A549 (cell line): Measurements from ENCODE around the gene TNP2. TPM values are rescaled to one million over a fixed set of nuclear protein-coding genes. Genes with fewer than 3 reads are reported as not detected.

Experiments used
- ATAC-seq, 2 experiments: fragments of 200-7000 bp in 1 of 2; fragments of >200 bp in 1 of 2; cut with Nextera tagmentation in 1 of 2; cut with Tn5 transposase in 1 of 2; 3 replicates each; pipeline versions ENCODE4 v1.8.0 to v1.9.1; 2018 to 2020; ENCODE audit warnings: mild to moderate bottlenecking in 1 of 2, moderate library complexity in 1 of 2
- CTCF ChIA-PET: fragments of 300-600 bp; sonication (Branson Sonifier 250); formaldehyde crosslinking; extraction: SDS; loops from one replicate; lab custom pipeline; 2021; ENCODE audit warnings: antibody characterized with exemption, inconsistent platforms; lab: Yijun Ruan, JAX
- POLR2A ChIA-PET: fragments of 350-600 bp; formaldehyde crosslinking; extraction: SDS; loops from one replicate; lab custom pipeline; 2021; ENCODE audit warnings: antibody characterized with exemption, inconsistent platforms; lab: Yijun Ruan, JAX
- DNase-seq, 2 experiments: peaks; one replicate each; pipeline versions ENCODE4 v3.0.0 to v3.0.0-alpha.2; 2011 to 2016; ENCODE audit warnings: low read depth in 1 of 2, low spot score in 1 of 2
- FAIRE-seq: peaks from 2 replicates; lab custom pipeline; 2011; peaks lifted over from hg19 to GRCh38; lab: Jason Lieb, UNC
- H3K27ac ChIP-seq, 2 experiments: fragments of >200 bp; sonication (Bioruptor Twin); formaldehyde crosslinking; 3 replicates each; pipeline ENCODE4 v1.5.1; 2016 to 2017
- H3K4me1 ChIP-seq: fragments of >200 bp; sonication (Bioruptor Twin); formaldehyde crosslinking; 3 replicates; pipeline ENCODE4 v1.6.1; 2016
- H3K4me2 ChIP-seq: fragments of >200 bp; sonication (Bioruptor Twin); formaldehyde crosslinking; 3 replicates; pipeline ENCODE4 v1.6.1; 2016
- H3K4me3 ChIP-seq: fragments of >200 bp; sonication (Bioruptor Twin); formaldehyde crosslinking; 3 replicates; pipeline ENCODE4 v1.5.1; 2016
- H3K9me3 ChIP-seq: fragments of >200 bp; sonication (Bioruptor Twin); formaldehyde crosslinking; 3 replicates; pipeline ENCODE4 v1.6.1; 2016
- BHLHE40 ChIP-seq: IDR thresholded peaks from 2 replicates; pipeline ENCODE4 v1.6.1; 2012; ENCODE audit warnings: low read depth, low read length, inconsistent platforms
- CBX2 ChIP-seq: fragments of 200-600 bp; sonication (generic); IDR thresholded peaks from 2 replicates; pipeline ENCODE4 v1.6.1; 2016; ENCODE audit warnings: low read depth, mild to moderate bottlenecking, borderline replicate concordance
- CBX8 ChIP-seq: fragments of 200-600 bp; sonication (generic); IDR thresholded peaks from 2 replicates; pipeline ENCODE4 v1.6.1; 2016
- CEBPB ChIP-seq, 2 experiments: fragments of >200 bp in 1 of 2; sonication (Bioruptor Twin) in 1 of 2; formaldehyde crosslinking in 1 of 2; IDR thresholded peaks; 2 replicates each; pipeline ENCODE4 v1.6.1; 2012 to 2016
- EHMT2 ChIP-seq: fragments of 200-600 bp; sonication (generic); IDR thresholded peaks from 2 replicates; pipeline ENCODE4 v1.6.1; 2016; ENCODE audit warnings: antibody characterized with exemption, low read depth, mild to moderate bottlenecking, moderate library complexity
- FOSL2 ChIP-seq, 2 experiments: fragments of 450-650 bp in 1 of 2; fragments of >200 bp in 1 of 2; sonication (Bioruptor Twin) in 1 of 2; formaldehyde crosslinking; IDR thresholded peaks; 2 replicates each; pipeline versions ENCODE4 v1.5.0 to v1.6.1; 2016 to 2020; ENCODE audit warnings: mild to moderate bottlenecking in 1 of 2, moderate library complexity in 1 of 2
- FOXS1 ChIP-seq: fragments of 250-450 bp; sonication (Bioruptor Pico); IDR thresholded peaks from 2 replicates; pipeline ENCODE4 v1.5.0; 2020; ENCODE audit warnings: mild to moderate bottlenecking, moderate library complexity
- HDAC2 ChIP-seq: fragments of 200-600 bp; sonication (generic); IDR thresholded peaks from 2 replicates; pipeline ENCODE4 v1.6.1; 2016
- HOXB13 ChIP-seq: fragments of 250-450 bp; sonication (Bioruptor Pico); IDR thresholded peaks from 2 replicates; pipeline ENCODE4 v1.5.0; 2020; ENCODE audit warnings: low read depth, mild to moderate bottlenecking, moderate library complexity
- HOXB5 ChIP-seq: fragments of 250-450 bp; sonication (Bioruptor Pico); IDR thresholded peaks from 2 replicates; pipeline ENCODE4 v1.5.0; 2020; ENCODE audit warnings: mild to moderate bottlenecking, moderate library complexity
- JUN ChIP-seq, 2 experiments: fragments of >200 bp; sonication (Bioruptor Twin); formaldehyde crosslinking; IDR thresholded peaks; 2 replicates in 1 of 2; 3 replicates in 1 of 2; pipeline ENCODE4 v1.6.1; 2016 to 2017
- JUNB ChIP-seq: fragments of >200 bp; sonication (Bioruptor Twin); formaldehyde crosslinking; IDR thresholded peaks from 2 replicates; pipeline ENCODE4 v1.6.1; 2016
- KDM5A ChIP-seq: fragments of 200-600 bp; sonication (generic); IDR thresholded peaks from 2 replicates; pipeline ENCODE4 v1.6.1; 2016; ENCODE audit warnings: antibody characterized with exemption, mild to moderate bottlenecking
- NFE2L2 ChIP-seq: fragments of 150-350 bp; conservative IDR thresholded peaks from 2 replicates; pipeline ENCODE4 v1.6.1; 2014; ENCODE audit warnings: low read length
- PHF8 ChIP-seq: fragments of 200-600 bp; sonication (generic); IDR thresholded peaks from 2 replicates; pipeline ENCODE4 v1.6.1; 2016; ENCODE audit warnings: low read depth, mild to moderate bottlenecking, antibody characterized with exemption, moderate library complexity, borderline replicate concordance
- POLR2AphosphoS2 ChIP-seq: conservative IDR thresholded peaks from 2 replicates; pipeline ENCODE4 v1.6.1; 2012; ENCODE audit warnings: low read length, improper control_type of control experiment, inconsistent platforms
- RARB ChIP-seq: fragments of 250-450 bp; sonication (Bioruptor Pico); IDR thresholded peaks from 2 replicates; pipeline ENCODE4 v1.8.0; 2021; ENCODE audit warnings: mild to moderate bottlenecking, moderate library complexity
- RCOR1 ChIP-seq: fragments of 150-350 bp; IDR thresholded peaks from 2 replicates; pipeline ENCODE4 v1.6.1; 2014; ENCODE audit warnings: antibody characterized with exemption, low read length, low read depth
- RFX5 ChIP-seq: fragments of 450-650 bp; IDR thresholded peaks from 2 replicates; pipeline ENCODE4 v1.7.1; 2014; ENCODE audit warnings: antibody characterized with exemption, mild to moderate bottlenecking, moderate library complexity
- TFCP2L1 ChIP-seq: fragments of 250-450 bp; sonication (Bioruptor Pico); IDR thresholded peaks from 2 replicates; pipeline ENCODE4 v1.5.0; 2021; ENCODE audit warnings: mild to moderate bottlenecking
- TP53 ChIP-seq: fragments of 250-450 bp; sonication (Bioruptor Pico); IDR thresholded peaks from 2 replicates; pipeline ENCODE4 v1.5.0; 2021; ENCODE audit warnings: mild to moderate bottlenecking, moderate library complexity
- WGBS: methylation state at CpG from one replicate; pipeline ENCODE4 v1.1.6; 2017; ENCODE audit errors: missing lambda C conversion rate; 5-methylcytosine and 5-hydroxymethylcytosine counted together
- polyA plus RNA-seq, 4 experiments: library from polyadenylated mRNA; depleted of rRNA in 3 of 4; stranded (reverse); fragments of >200 nt; fragmentation: RNase III in 1 of 4; extraction: RNeasy Plus Mini Kit Qiagen cat#74134 plus additional on column Dnase treatment in 1 of 4; gene quantifications; 2 replicates in 3 of 4; 3 replicates in 1 of 4; pipeline ENCODE4 v1.2.3, GENCODE V29; 2011 to 2017
- TF ChIP-seq, protein P1 (sequence below): fragments of >200 bp; sonication (Bioruptor Twin); formaldehyde crosslinking; IDR thresholded peaks from 3 replicates; pipeline ENCODE4 v1.5.1; 2016
- TF ChIP-seq, protein P2 (sequence below): IDR thresholded peaks from 2 replicates; pipeline ENCODE4 v1.6.1; 2012
- TF ChIP-seq, protein P3 (sequence below): fragments of >200 bp; sonication (Bioruptor Twin); formaldehyde crosslinking; IDR thresholded peaks from 3 replicates; pipeline ENCODE4 v1.6.1; 2016
- TF ChIP-seq, protein P4 (sequence below): fragments of 450-650 bp; IDR thresholded peaks from 2 replicates; pipeline ENCODE4 v1.6.1; 2014; ENCODE audit warnings: antibody characterized with exemption
- TF ChIP-seq, protein P5 (sequence below): IDR thresholded peaks from 2 replicates; pipeline ENCODE4 v1.6.1; 2012

Gene TNP2
- polyA plus RNA-seq, 2 of the 4 experiments (the other 2 are of a cell fraction): not detected

DNA sequence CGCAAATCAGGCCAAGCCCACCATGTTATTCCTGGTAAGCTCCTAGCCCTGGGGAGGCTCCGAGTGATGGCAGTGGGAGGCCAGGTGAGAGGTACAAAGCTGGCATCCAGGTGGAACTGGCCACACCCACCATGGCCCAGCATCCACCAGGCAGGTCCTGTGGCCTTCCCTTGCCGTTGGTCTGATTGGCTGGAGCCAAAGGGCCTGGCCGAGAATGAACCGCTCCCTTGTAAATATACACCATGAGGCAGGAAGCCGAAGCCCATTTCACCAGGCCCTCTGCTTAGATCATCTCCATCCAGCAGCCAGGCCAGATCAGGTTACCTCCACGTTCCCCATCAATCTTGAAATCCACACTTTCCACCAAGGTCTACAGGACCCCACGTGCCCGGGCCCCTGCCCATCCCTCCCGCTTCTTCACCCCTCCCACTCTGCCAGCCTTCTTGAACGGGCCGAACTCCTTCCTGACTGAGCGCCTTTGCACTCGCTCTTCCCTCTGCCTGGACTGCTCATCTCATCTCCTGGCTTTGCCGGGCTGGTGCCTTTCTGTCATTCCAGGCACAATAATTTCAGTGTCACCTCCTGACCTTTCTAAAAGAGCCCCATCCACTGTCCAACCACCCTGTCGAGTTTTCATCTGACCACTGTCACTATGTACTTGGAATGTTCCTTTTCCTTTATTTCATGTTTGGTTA lies 18.9 kb downstream of the TNP2 start:
- H3K4me1 ChIP-seq: 0 out of 3 replicates have a peak, but pooled peaks cover 3% of the 10 kb centered on the region
- H3K4me2 ChIP-seq: no peak overlapping the region
- no peaks in the 10 kb centered on the region for H3K9me3 ChIP-seq
- TF ChIP-seq JUNB: no peak
- TF ChIP-seq RCOR1: no peak
- TF ChIP-seq PHF8: no peak
- TF ChIP-seq NFE2L2: no peak
- no peak for TF ChIP-seq FOSL2 (IDR thresholded peaks at IDR 0.05)
- TF ChIP-seq FOSL2 (CRISPR knock-in tag; IDR thresholded peaks at IDR 0.05): no peak
- TF ChIP-seq BHLHE40: no peak
- no peak for TF ChIP-seq HOXB5
- TF ChIP-seq, all 56 proteins: peak for 0
- CTCF ChIA-PET: interaction anchor here (1.0 to 12.3 kb wide), 2 partner anchors 283 to 286 kb away, joined by 4 to 364 read pairs; no protein-coding TSS in a partner anchor
- DNase-seq (no peak), FAIRE-seq (no peak), ATAC-seq (no peak)
- Histone ChIP-seq H3K4me3 (no peak overlapping the region), H3K27ac (no peak overlapping the region)
- WGBS: 74% methylated on average over 13 of the region's 16 CpGs
- POLR2A ChIA-PET: no interaction called here

DNA sequence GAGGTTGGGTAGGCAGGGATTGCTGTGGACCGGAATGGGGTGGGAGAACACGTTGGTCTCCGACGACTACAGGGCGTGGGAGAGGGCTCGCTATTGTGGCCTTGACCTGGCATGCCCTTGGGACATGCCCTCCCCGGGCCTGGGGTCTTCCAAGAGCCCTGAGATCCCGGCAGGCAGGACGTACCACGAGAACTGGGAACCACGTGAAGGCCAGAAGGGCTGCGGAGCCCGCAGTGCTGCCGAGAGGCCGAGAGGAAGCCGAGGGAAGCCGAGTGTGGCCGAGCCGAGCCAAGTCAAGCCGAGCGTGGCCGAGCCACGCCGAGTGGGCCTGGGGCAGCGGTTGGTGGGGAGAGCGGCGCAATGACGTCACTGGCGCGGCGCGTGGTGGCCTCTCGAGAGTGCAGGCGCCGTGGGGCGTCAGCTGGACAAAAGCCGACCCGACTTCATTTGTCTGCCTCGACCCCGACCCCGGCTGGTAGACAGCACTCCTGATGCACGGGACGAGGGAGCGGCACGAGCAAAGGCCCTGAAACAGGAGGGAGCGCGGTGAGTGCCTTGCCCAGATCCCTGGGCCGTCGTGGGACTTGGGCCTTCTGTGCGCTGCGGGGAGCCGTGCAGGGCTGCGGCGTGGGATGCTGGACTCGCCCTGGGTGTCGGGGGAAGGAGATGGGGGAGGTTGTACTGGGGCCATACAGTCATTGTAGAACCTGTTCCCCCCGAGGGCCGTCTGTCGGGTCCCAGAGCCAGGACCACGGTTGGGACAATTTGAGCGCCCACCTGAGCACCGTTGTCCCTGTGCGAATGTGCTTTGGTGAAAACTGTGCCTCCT lies 19.7 kb downstream of the TNP2 start:
- Histone ChIP-seq H3K4me2 (no peak overlapping the region), H3K27ac (no peak overlapping the region), H3K9me3 (no peaks in the 10 kb centered on the region), H3K4me1 (no peaks in the 10 kb centered on the region), H3K4me3 (no peak overlapping the region)
- FAIRE-seq (no peak), ATAC-seq (no peak), DNase-seq (no peak)
- CTCF ChIA-PET: interaction anchor here (1.0 kb wide), 1 partner anchor 285 kb away, joined by 4 read pairs; no protein-coding TSS in a partner anchor
- 84% methylated on average over 60 of the region's 63 CpGs for WGBS
- POLR2A ChIA-PET: no interaction called here
- TF ChIP-seq POLR2AphosphoS2: no peak
- TF ChIP-seq RARB: no peak
- TF ChIP-seq TFCP2L1 (CRISPR knock-in tag): no peak
- no peak for TF ChIP-seq HOXB13
- TF ChIP-seq HDAC2: no peak
- TF ChIP-seq, protein P1, sequence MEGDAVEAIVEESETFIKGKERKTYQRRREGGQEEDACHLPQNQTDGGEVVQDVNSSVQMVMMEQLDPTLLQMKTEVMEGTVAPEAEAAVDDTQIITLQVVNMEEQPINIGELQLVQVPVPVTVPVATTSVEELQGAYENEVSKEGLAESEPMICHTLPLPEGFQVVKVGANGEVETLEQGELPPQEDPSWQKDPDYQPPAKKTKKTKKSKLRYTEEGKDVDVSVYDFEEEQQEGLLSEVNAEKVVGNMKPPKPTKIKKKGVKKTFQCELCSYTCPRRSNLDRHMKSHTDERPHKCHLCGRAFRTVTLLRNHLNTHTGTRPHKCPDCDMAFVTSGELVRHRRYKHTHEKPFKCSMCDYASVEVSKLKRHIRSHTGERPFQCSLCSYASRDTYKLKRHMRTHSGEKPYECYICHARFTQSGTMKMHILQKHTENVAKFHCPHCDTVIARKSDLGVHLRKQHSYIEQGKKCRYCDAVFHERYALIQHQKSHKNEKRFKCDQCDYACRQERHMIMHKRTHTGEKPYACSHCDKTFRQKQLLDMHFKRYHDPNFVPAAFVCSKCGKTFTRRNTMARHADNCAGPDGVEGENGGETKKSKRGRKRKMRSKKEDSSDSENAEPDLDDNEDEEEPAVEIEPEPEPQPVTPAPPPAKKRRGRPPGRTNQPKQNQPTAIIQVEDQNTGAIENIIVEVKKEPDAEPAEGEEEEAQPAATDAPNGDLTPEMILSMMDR: no peak
- TF ChIP-seq, protein P2, sequence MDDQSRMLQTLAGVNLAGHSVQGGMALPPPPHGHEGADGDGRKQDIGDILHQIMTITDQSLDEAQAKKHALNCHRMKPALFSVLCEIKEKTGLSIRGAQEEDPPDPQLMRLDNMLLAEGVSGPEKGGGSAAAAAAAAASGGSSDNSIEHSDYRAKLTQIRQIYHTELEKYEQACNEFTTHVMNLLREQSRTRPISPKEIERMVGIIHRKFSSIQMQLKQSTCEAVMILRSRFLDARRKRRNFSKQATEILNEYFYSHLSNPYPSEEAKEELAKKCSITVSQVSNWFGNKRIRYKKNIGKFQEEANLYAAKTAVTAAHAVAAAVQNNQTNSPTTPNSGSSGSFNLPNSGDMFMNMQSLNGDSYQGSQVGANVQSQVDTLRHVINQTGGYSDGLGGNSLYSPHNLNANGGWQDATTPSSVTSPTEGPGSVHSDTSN: no peak
- no peak for TF ChIP-seq EHMT2
- TF ChIP-seq HOXB5: no peak
- no peak for TF ChIP-seq JUN (IDR thresholded peaks at IDR 0.05)

DNA sequence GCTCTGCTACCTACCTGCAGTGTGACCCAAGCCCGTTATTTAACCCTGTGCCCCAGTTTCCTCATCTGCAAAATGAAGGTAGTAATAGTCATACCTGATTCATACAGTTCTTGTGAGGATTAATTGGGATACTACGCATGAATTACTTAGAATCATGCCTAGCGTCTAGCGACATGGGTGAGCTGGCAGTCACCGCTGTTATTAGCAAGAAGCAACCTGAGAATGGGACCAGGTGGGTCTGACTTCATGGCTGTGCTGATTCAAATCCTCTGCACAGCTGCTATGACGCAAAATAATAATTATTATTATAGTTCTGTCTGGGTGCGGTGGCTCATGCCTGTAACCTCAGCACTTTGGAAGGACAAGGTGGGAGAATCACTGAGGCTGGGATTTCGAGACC lies 21.0 kb downstream of the TNP2 start:
- ATAC-seq (no peak), DNase-seq (no peak), FAIRE-seq (no peak)
- H3K9me3 ChIP-seq: no peaks in the 10 kb centered on the region
- POLR2A ChIA-PET: no interaction called here
- H3K4me2 ChIP-seq: no peak overlapping the region
- 71% methylated on average over 8 of the region's 8 CpGs for WGBS
- H3K4me3 ChIP-seq: no peak overlapping the region
- CTCF ChIA-PET: interaction anchor here (0.8 to 3.7 kb wide), 5 partner anchors 10 to 294 kb away, joined by 4 to 13 read pairs (median 6); no protein-coding TSS in a partner anchor
- no peaks in the 10 kb centered on the region for H3K4me1 ChIP-seq
- H3K27ac ChIP-seq: no peak overlapping the region
- TF ChIP-seq RFX5 (no peak), CBX2 (no peak), FOSL2 (IDR thresholded peaks at IDR 0.05) (no peak), FOSL2 (CRISPR knock-in tag; IDR thresholded peaks at IDR 0.05) (no peak), CBX8 (no peak), FOXS1 (CRISPR knock-in tag) (no peak), TP53 (CRISPR knock-in tag) (no peak), CEBPB (IDR thresholded peaks at IDR 0.05) (no peak), KDM5A (no peak)
- TF ChIP-seq, protein P3, sequence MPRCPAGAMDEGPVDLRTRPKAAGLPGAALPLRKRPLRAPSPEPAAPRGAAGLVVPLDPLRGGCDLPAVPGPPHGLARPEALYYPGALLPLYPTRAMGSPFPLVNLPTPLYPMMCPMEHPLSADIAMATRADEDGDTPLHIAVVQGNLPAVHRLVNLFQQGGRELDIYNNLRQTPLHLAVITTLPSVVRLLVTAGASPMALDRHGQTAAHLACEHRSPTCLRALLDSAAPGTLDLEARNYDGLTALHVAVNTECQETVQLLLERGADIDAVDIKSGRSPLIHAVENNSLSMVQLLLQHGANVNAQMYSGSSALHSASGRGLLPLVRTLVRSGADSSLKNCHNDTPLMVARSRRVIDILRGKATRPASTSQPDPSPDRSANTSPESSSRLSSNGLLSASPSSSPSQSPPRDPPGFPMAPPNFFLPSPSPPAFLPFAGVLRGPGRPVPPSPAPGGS: no peak
- TF ChIP-seq, protein P4, sequence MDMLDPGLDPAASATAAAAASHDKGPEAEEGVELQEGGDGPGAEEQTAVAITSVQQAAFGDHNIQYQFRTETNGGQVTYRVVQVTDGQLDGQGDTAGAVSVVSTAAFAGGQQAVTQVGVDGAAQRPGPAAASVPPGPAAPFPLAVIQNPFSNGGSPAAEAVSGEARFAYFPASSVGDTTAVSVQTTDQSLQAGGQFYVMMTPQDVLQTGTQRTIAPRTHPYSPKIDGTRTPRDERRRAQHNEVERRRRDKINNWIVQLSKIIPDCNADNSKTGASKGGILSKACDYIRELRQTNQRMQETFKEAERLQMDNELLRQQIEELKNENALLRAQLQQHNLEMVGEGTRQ: no peak
- TF ChIP-seq, protein P2: no peak
- TF ChIP-seq, protein P5, sequence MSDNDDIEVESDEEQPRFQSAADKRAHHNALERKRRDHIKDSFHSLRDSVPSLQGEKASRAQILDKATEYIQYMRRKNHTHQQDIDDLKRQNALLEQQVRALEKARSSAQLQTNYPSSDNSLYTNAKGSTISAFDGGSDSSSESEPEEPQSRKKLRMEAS: no peak
